Loucy (cell line): ENCODE results near the gene SHROOM3.

Source experiments
- CTCF ChIP-seq: fragments of 200-600 bp; sonication (generic); conservative IDR thresholded peaks from 2 replicates; pipeline ENCODE4 v1.5.1; 2014; ENCODE audit warnings: mild to moderate bottlenecking, antibody characterized with exemption, low read length
- EZH2phosphoT487 ChIP-seq: fragments of 200-600 bp; IDR thresholded peaks from 2 replicates; pipeline ENCODE4 v1.6.1; 2018; ENCODE audit warnings: antibody characterized with exemption, mild to moderate bottlenecking, moderate library complexity, borderline replicate concordance

- TF ChIP-seq CTCF, result no peak
- TF ChIP-seq EZH2phosphoT487, result no peak
Observed at GRCh38 chr4:76449362-76449767, 14.3 kb downstream of the SHROOM3 start.
